NCI-H2196 treated with DMSO at 0.1 percent for 48 hours (cell line): ENCODE data around the gene GIMD1.
"Not testable (repeated sequence)": the region's sequence is repeated elsewhere in the genome, so short reads cannot be mapped to it uniquely, and the experiment has no call there.

ENCODE experiments used
- DNase-seq: peaks from one replicate; lab custom pipeline; 2025; ENCODE audit not compliant: unreplicated experiment; lab: John Stamatoyannopoulos, UW

Gene GIMD1

DNA sequence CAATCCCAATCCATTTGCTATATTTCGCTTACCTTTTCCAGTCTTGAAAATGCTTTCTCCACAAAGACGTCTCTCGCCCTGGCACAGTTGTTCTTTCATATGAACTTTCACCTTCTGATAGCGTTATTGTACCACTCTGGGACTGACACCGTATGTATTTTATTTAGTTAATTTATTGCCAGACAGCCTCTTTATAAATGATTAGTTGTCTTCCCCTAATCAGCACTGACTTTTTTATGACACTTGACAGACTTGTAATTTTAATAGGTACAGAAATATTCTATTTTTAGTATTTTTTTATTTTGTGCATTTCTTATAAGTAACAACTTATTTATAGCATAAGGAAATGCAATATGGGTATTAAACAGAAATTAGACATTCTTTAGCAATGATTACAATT lies at the start of gene GIMD1:
GIMD1 (minus strand) TSS at position 101 of the 400 bp plus-strand sequence. CDS start 1,343 bp downstream, outside the sequence.
- DNase-seq = no peak

DNA sequence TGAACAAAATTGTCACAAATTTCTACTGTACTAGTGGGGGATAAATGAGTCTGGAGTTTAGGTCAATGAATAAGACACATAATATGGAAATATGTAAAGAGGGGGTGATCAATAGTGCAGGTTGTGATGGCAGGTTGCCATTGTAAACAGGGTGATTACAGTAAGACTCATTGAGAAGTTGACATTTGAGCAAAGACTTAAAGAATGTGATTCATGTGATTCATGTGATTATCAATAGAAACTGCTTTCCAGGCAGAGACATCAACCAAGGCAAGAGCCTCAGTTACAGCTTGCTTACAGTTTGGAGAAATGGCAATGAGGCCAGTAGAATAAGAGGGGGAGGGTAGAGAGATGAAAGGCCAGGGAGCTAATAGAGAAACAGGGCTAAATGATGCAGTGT lies 45.8 kb upstream of the GIMD1 start:
- no peak for DNase-seq

DNA sequence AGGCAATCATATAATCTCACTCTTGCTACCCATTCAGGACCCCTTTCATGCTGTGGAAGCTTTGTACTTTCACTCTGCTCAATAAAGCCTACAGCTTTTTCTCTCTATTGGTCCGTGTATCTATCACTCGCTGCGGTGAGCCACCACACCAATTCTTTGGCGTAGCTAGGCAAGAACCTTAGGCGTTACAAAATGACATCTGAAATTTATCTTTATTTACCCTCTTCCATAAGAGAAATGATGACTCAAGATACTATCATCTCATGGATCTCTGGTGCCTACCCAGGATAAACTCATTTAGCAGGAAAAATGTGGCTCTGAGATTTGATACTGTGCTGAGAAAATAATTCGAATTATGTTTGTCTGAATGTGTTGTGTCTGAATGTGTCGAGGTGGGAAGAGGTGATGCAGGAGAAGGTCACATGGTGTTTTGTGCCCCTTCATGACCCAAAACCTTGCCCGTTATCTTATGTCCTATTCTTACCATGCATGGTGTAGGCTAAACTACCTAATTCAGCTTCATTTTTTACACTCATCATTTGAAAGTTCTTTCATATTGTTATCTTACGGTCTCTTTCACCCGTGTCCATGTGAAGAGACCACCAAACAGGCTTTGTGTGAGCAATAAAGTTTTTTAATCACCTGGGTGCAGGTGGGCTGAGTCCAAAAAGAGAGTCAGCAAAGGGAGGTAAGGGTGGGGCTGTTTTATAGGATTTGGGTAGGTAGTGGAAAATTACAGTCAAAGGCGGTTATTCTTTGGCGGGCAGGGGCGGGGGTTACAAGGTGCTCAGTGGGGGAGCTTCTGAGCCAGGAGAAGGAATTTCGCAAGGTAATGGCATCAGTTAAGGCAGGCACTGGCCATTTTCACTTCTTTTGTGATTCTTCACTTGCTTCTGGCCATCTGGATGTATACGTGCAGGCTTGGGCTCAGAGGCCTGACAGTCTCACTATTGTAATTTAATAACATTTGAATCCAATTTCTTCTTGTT lies 41.6 kb upstream of the GIMD1 start:
- DNase-seq = no peak

DNA sequence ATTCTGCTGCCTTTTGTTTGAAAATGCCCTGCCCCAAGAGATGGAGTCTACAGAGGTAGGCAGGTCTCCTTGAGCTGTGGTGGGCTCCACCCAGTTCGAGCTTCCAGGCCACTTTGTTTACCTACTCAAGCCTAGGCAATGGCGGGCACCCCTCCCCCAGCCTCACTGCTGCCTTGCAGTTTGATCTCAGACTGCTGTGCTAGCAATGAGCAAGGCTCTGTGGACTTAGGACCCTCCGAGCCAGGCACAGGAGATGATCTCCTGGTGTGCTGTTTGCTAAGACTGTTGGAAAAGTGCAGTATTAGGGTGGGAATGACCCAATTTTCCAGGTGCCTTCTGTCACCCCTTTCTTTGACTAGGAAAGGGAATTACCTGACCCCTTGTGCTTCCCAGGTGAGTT lies 39.4 kb upstream of the GIMD1 start:
- DNase-seq = not testable (repeated sequence)

DNA sequence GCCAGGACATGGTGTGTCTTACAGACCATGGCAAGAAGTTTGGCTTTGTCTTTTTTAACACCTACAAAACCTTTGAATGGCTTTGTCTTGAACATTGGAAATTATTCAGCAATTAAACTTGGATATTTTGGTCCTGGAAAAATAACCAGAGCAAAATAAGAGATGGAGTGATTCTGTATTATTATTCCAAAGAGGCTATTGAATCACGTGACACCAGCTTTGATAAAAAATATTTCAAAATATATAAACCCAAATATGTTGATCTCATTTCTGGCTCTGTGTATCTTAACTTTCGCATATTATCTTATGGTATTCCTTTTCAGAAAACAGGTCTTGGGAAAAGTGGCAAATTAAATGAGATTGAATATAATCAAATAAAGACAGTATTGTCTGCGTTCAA lies 32.6 kb upstream of the GIMD1 start:
- no peak for DNase-seq

DNA sequence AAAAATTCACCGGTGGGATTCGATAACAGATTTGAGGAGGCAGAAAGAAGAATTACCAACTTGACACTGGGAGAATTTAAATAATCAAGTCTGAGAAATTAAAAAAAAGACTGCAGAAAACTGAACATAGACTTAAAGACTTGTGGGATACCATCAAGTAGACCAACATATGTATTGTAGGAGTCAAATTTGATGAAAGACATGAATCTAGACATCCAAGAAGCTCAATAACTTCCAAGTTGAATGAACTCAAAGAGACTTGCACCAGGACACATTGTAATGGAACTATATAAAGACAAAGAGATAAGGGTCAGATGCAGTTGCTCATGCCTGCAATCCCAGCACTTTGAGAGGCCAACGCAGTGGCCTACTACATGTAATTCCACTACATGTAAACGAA lies 30.3 kb upstream of the GIMD1 start:
- DNase-seq = not testable (repeated sequence)

DNA sequence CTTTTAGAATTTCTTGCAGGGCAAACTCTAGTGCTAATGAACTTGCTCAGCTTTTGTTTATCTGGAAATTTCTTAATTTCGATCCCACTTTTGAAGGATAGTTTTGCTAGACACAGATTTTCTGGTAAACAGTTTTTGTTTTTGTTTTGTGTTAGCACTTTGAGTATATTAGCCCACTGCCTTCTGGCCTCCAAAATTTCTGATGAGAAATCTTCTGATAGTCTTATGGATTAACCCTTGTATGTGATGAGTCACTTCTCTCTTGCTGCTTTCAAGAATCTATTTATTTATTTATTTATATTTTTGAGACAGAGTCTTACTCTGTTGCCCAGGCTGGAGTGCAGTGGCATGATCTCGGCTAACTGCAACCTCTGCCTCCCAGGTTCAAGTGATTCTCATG lies 27.0 kb upstream of the GIMD1 start:
- DNase-seq = no peak

DNA sequence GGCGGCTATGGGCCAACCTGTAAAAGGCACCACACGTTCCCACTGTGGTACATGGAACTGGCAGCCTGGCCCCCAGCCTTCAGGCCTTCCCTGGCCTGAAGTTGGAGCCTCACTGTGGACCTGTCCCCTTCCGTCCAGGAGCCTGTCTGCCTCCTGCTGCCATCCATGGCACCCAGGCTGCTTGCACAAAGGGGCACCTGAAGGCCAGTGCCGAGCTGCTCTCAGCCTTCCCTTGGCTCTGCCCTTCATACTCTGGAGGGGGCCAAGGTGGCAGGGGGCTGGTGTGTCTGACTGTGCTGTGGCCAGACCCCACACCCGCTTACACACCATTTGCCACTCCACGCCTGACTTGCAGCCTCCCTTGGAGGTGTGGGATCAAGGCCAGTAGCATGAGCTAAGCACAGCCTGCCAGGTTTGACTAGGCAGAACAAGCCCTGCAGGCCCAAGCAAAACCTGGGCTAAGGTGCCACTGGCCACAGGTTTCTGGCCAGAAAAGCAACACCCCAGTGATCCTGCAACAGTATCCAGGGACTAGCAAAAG lies 17.3 kb upstream of the GIMD1 start:
- DNase-seq = no peak

DNA sequence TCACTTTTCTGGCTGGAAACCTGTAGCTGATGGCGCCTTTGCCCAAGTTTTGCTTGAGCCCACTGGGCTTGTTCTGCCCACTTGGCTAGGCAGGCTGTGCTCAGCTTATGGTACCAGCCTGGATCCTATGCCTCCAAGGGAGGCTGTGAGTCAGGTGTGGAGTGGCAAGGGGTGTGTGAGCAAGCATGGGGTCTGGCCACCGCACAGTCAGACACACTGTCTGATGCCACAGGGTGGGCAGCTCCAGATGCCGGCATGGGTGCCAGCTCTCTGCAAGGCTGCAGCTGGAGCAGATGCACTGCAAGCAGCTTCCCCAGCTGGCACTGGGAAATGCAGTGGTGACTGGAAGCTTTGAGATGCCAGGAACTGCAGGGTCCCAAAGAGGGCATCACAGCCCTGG lies 16.3 kb upstream of the GIMD1 start:
- DNase-seq = no peak

DNA sequence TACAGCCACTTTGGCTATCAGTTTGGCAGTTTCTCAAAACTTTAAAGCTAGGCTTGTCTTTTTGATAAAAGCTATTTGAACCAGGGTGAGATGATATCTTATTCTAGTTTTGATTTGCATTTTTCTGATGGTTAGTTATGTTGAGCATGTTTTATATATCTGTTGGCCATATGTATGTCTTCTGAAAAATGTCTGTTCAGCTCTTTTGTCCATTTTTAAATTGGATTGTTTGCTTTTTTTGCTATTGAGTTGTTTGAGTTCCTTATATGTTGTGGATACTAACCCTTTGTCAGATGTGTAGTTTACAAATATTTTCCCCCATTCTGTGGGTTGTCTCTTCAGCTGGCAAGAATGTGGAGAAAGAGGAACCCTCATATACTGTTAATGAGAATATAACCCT lies 11.6 kb upstream of the GIMD1 start:
- DNase-seq = no peak

DNA sequence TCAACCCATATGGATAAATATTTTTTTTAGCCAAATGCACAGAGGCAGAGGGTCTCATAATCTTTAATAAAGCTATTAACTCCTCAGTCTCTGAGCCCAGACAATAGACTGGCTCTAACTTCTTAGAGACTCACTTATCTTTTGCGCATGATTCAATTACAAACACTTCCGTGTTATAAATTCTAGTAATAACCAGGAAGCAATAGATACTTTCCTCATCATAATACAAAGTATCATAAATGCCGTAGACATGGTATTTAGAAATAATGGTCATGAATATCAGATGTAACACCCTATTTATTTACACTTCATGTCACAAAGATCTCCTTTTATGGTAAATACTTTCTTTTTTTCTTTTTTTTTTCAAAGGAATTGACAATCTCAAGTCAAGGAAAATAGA lies 4.4 kb upstream of the GIMD1 start:
- DNase-seq = no peak

DNA sequence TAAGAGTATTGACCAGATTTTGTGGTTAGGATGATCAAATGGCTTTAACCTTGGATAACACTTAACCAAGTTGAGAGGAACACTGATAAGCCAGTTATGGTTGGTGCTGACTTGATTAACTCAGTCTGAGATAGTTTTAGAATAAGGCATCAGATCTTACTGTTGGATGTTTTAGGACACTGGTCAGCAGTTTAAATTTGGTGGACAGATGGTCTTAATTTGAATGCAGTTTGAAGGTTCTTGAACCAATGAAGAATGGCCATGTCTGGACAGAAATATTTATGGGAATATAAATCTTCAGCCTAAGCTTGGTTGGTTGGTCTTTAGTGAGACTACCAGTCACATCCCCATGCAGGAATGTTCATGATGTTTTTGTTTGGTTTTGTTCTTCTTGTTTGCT lies 2.6 kb upstream of the GIMD1 start:
- no peak for DNase-seq

DNA sequence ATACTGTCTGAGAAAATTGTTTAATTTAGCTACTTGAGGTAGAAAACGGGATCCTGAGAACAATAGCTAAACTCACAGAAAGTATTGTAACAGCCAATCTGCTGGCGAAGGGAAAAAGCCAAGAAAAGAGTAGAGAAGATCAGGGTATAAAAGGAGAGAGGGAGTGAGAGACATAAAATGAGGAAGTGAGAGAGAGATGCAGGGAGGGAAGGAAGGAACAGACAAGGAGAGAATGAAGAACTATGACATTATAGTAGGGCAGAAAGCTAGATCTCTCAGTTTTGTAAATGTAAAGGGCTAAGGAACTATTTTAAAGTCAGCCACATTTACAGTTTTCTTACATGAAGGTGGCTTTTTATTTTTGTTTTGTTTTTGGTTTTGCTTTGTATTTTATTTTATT lies 1.6 kb upstream of the GIMD1 start:
- DNase-seq = no peak

DNA sequence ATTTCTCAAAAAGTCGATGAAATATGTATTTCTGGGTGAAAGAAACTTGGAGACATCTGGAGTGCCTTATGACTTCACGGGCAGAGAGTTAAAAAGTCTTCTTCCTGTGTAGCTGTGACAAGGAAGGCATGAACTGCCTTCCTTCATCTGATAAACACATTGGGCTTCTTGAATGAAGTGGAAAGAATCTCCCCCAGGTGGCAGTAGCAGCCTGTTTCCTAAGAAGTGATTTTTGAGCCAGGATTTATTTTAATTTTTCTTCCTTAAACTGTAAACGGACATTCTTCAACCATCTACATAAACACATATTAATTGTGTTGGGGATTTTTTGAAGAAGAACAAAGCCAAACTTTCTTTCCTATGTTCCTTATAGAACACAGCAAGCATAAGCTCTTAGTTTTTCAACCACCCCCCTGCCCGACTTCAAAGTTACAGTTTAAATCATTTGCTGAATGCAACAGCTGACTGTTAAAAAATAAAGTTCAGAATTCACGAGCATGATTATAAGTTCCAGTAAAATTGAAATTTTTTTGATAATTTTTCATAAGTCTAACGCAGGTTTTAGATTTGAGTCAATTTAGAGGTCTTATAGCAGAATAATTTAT lies 980 bp upstream of the GIMD1 start:
- no peak for DNase-seq

DNA sequence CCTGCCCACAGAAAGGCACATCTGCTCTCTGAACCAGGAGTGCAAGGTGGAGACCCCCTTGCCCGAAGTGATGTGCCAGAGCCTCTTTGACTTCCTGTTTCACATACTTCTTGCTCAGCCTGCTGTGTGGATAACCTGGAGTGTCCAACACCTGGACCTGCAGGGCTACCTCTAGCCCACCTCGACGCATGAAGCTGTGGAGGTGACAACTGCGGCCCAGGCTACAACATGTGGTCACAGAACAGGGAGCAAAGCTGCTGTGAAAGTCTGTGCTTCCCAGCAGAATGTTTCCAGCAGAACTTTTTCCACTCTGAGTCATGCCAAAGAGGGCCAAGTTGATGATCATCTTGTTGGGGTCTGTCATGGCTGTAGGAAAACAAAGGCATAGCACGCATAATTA lies 1.5 kb downstream of the GIMD1 start:
- no peak for DNase-seq

DNA sequence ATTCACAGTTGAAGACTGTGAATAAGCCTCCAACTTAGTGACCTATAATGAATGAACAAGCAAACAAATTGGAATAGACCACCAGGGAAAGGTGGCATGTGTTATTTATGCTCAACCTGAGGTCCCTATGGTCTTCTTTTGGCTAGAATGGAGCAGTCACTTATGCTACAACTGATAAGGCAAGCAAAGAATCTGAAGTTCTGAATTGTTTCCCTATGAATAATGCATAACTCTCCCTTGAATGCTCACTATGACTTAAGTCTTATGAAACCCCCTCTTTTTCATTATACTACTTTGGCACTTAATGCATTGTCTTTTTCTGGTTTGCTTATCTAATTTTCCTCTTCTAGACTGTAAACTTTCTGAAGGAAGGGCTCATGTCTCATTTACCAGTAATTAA lies 2.6 kb downstream of the GIMD1 start:
- no peak for DNase-seq

DNA sequence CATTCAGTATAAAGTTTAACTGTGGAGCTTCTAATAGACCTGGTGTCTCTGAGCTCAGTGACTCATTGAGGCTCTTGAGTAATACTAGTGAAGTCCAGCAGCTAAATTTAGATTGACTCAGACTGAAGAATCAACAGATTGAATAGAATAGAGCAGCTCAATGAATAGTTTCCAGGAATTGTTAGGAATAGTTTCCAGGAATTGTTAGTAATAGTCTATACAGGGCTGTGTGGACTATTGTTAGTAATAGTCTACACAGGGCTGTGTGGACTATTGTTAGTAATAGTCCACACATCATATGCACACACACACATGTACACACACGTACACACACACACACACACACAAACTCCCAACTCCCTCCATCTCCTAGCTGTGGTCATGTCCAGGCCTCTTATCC lies 3.0 kb downstream of the GIMD1 start:
- DNase-seq = no peak

DNA sequence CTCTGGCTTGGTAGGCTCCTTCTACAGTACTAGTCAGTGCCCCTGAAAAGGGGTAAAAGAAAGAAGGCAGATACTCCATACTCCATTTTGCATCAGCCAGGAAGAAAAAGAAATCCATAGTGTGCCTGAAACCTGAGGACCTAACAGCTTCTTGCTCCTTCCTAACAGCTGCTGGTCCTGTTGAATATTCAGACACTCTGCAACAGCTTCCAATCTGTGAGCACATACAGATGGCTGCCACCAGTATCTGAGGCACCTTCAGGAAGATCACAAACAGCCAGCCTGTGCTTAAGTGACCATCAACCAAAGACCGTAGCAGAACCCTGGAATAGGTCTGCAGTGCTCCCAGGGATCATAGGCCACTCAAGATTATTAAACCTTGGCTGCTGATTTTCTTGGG lies 4.3 kb downstream of the GIMD1 start:
- no peak for DNase-seq

DNA sequence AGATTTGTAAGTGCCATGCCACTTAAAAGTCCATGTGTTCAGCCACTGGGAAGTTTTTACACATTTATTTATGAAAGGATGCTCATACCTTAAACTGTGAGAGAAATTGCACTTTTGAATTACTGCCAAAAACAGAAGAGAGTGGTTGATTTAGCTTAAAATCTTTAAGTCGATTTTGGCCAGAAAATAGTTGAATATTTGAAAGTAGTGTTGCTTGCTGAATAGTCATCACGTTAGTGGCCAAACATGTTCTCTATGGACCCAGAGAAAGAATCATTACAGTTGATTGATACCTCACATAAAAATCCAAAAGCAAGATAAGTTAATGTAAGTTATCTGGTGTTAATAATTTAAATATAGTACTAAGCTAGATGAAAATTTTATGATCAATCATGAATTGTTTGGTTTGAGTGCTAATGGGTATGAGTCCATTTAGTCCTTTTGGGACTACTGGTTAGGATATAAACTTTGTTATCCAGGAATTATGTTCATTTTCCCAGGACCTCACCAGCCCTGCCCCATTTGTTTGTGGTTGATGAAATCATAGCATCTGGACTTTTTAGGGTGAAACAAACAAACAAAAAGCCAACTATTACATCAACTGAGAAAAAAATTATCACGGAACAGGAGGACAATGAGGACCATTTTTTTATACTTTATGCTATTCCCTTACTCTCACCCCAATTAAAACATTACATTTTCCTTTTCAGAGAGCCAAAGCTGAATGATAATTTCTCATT lies 6.3 kb downstream of the GIMD1 start:
- no peak for DNase-seq

DNA sequence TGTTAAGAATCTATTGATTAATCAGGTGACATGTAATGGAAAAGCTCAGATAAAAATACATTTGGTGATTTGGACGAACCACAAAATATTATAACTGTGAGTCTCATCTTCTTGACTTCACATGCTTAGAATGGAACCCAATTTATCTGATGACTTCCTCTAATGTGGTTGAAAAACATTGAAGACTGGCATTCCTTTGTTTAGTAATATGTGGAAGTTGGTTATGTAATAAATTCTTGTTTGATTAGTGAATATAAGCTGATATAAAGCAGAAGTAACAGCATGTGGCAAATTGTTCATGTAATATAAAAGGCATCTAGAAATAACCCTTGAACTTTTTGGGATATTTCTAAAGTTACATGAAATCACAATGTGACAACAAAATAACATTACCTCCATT lies 9.7 kb downstream of the GIMD1 start:
- DNase-seq = no peak

DNA sequence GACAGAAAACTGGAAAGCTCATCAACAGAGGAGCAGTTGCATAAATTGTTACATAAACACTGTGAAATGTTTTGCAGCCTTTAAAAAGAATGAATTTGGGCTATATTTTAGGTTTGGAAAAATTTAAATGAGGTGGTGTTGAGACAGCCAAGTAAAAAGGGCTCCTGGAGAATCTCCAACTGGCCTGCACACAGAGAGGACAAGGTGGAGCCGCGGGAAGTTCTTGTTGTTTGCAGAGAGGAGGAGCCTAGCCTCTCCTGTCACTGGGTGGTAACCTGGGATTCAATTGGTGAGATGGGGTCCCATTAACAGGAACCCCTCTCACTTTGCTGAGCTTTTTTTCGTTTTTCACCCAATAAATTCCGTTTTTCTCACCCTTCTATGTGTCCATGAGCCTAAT lies 13.4 kb downstream of the GIMD1 start:
- DNase-seq = no peak

DNA sequence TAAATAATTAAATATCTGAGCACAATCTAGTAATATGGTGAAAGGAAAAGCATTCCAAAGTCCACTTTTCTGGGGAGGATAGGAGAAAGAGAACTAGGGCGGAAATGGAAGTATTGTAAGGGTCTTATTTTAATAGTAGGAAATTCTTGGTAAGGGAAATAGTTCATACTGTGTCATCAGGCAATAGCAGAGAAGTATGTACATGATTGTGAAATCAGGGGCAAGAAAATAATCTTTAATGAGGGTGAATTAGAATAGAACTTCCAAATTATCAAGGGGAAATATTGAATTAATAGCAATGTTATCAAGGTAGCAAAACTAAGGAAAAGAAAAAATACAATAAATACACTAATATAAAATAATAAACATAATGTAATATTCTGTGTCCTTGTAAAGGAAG lies 14.8 kb downstream of the GIMD1 start:
- DNase-seq = no peak
